Kidney (tissue), 14 donors: ENCODE measurements around the gene GLRA3. TPM values are rescaled to one million over a fixed set of nuclear protein-coding genes. Genes with fewer than 3 reads are reported as not detected.

Source experiments
- DNase-seq, 5 donors: peaks; one replicate each; pipeline ENCODE4 v3.0.0-alpha.2; 2013 to 2020
- FAIRE-seq: peaks from 2 replicates; lab custom pipeline; 2012; peaks lifted over from hg19 to GRCh38; lab: Jason Lieb, UNC
- H3K27ac ChIP-seq, 2 donors: one replicate each; pipeline ENCODE4 v1.7.0; 2013; ENCODE audit warnings: low read depth in 2 of 2, low read length in 2 of 2, inconsistent platforms in 1 of 2
- H3K27me3 ChIP-seq: one replicate; pipeline ENCODE4 v1.7.1; 2013; ENCODE audit warnings: low read length, inconsistent platforms; ENCODE audit not compliant: control insufficient read depth, insufficient read depth
- H3K36me3 ChIP-seq, 3 donors: one replicate each; pipeline versions ENCODE4 v1.7.0 to v1.7.1; 2013; ENCODE audit warnings: low read length in 3 of 3, control low read depth in 1 of 3, inconsistent platforms in 1 of 3; ENCODE audit not compliant: insufficient read depth in 3 of 3, control insufficient read depth in 2 of 3
- H3K4me1 ChIP-seq, 3 donors: one replicate each; pipeline versions ENCODE4 v1.7.0 to v1.7.1; 2013; ENCODE audit warnings: low read length in 3 of 3, inconsistent platforms in 1 of 3, low read depth in 1 of 3; ENCODE audit not compliant: control insufficient read depth in 2 of 3, insufficient read depth in 2 of 3
- H3K4me3 ChIP-seq, 3 donors: one replicate each; pipeline versions ENCODE4 v1.7.0 to v1.8.1; 2013; ENCODE audit warnings: low read length in 3 of 3, control low read depth in 1 of 3, inconsistent platforms in 1 of 3
- H3K9ac ChIP-seq, 3 donors: one replicate each; pipeline versions ENCODE4 v1.7.0 to v1.7.1; 2013; ENCODE audit warnings: low read length in 3 of 3, control low read depth in 1 of 3, inconsistent platforms in 1 of 3
- H3K9me3 ChIP-seq, 3 donors: one replicate each; pipeline versions ENCODE4 v1.7.0 to v1.7.1; 2013; ENCODE audit warnings: low read length in 3 of 3, control low read depth in 1 of 3, inconsistent platforms in 1 of 3; ENCODE audit not compliant: control insufficient read depth in 2 of 3, insufficient read depth in 1 of 3
- CTCF ChIP-seq: IDR thresholded peaks from 3 replicates; pipeline ENCODE4 v1.5.1; 2012; ENCODE audit warnings: mild to moderate bottlenecking, moderate library complexity, borderline replicate concordance; ENCODE audit not compliant: insufficient read depth; ENCODE audit errors: extremely low read depth
- intact Hi-C: fragments of 100-400 bp; cut with DNase I; formaldehyde crosslinking; loops from one replicate; pipeline ENCODE4 v1.11.1; 2022
- polyA plus RNA-seq: library from polyadenylated mRNA; stranded (reverse); fragments of 350-450 nt; fragmentation: Illumina TruSeq; extraction: RNeasy Lipid Tissue Mini Kit (QIAGEN cat#74804); gene quantifications from one replicate; pipeline ENCODE4 v1.2.3, GENCODE V29; 2014; ENCODE audit warnings: low read depth, low replicate concordance; ENCODE audit not compliant: insufficient read depth
- total RNA-seq: library from RNA; stranded (reverse); fragmentation: NEBNext Ultra II Directional; extraction: Animal tissue kit (Norgen Biotek cat#: 25700); gene quantifications from one replicate; pipeline ENCODE4 v1.2.1, GENCODE V29; 2021
- donor health status: control.
- donor health status: control.
- donor health status: control.
- donor health status: control.
- donor health status: control.
- donor health status: DM: yes; HTN: yes; CAD: no.
- donor health status: Normal renal cell carcinoma (clear cell type).

GLRA3 gene
- total and polyA plus RNA-seq, 2 donors from 2014 or later: 0.13 TPM; not detected in 1

- no peak for TF ChIP-seq CTCF
- no peak for DNase-seq
- no peak for FAIRE-seq
Observed at GRCh38 chr4:174871407-174871806, 42.4 kb upstream of the GLRA3 start.

GRCh38 chr4:174870311-174870710, 41.3 kb upstream of the GLRA3 start:
- Histone ChIP-seq H3K36me3 (no peaks in the 10 kb centered on the region), H3K4me1 (no peaks in the 10 kb centered on the region), H3K27me3 (no peaks in the 10 kb centered on the region), H3K27ac (no peak overlapping the region), H3K9ac (no peak overlapping the region), H3K4me3 (no peak overlapping the region), H3K9me3 (no peaks in the 10 kb centered on the region)
- intact Hi-C loops: no loop called here
- no peak for TF ChIP-seq CTCF
- no peak for FAIRE-seq
- DNase-seq: no peak

More at GRCh38 chr4:174871407-174871806, 42.4 kb upstream of the GLRA3 start:
- Histone ChIP-seq H3K36me3 (no peaks in the 10 kb centered on the region), H3K4me1 (no peaks in the 10 kb centered on the region), H3K4me3 (no peak overlapping the region), H3K9ac (no peak overlapping the region), H3K27me3 (no peaks in the 10 kb centered on the region), H3K27ac (no peak overlapping the region), H3K9me3 (no peaks in the 10 kb centered on the region)
- intact Hi-C loops: no loop called here

- H3K4me3 ChIP-seq: no peak overlapping the region
- no peaks in the 10 kb centered on the region for H3K4me1 ChIP-seq
- H3K27me3 ChIP-seq: no peaks in the 10 kb centered on the region
- H3K9me3 ChIP-seq: no peaks in the 10 kb centered on the region
- intact Hi-C loops: no loop called here
- H3K9ac ChIP-seq: no peak overlapping the region
- no peaks in the 10 kb centered on the region for H3K36me3 ChIP-seq
- no peak overlapping the region for H3K27ac ChIP-seq
- FAIRE-seq (no peak), DNase-seq (peak in 1 of 5 donors; percentile 13)
- TF ChIP-seq CTCF: no peak
Observed at GRCh38 chr4:174869339-174869738, 40.3 kb upstream of the GLRA3 start.

GRCh38 chr4:174867903-174868302, 38.9 kb upstream of the GLRA3 start:
- intact Hi-C loops: no loop called here
- Histone ChIP-seq H3K27me3 (no peaks in the 10 kb centered on the region), H3K4me1 (no peaks in the 10 kb centered on the region), H3K9ac (no peak overlapping the region), H3K4me3 (no peak overlapping the region), H3K27ac (no peak overlapping the region), H3K9me3 (no peaks in the 10 kb centered on the region), H3K36me3 (no peaks in the 10 kb centered on the region)
- no peak for FAIRE-seq
- no peak for DNase-seq
- TF ChIP-seq CTCF: no peak
